ENCODE measurements around the gene CBFA2T3. TPM values are rescaled to one million over a fixed set of nuclear protein-coding genes. Genes with fewer than 3 reads are reported as not detected.

Gene CBFA2T3
- total and polyA plus RNA-seq, 2 of the 13 experiments (the other 11 are each of a cell fraction or from before 2014, with no cell fraction given) = 0.05 TPM; not detected in 1

DNA sequence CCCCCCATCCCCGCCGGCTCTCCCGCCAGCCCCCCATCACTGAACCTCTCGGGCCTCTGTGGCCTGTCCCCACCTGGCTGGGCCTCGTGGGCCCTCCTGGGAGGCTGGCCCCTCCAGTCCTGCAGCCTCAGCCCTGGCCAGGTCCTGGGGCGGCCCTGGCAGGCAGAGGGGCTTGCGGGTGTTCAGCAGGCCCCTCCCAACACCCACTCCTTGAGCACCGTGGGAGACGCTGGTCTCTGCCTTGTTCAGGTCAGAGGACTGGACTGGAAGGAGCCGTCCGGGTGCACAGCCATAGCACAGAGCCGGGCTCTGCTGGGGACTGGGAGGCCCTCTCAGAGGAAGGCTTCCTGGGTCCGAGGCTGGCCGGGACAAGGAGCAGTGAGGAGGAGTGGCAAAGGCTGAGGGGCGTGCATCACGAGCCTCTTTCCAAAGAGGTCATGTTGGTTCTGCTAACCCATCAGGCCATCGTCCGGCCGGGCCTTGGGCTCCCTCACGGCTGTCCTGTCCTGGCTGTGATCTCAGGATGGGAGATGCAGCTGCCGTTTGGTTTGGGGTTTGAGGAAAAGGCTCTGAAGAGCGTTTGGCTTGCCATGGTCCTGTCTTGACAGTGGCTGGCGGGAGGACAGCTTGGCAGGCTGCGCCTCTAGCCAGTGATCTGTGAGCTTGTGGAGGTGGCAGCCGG is 104.2 kb downstream of the CBFA2T3 start:
- Histone ChIP-seq H3K4me3 (replicated peaks in 1 of 3; ENCODE audit: insufficient read depth in 1 of 3, low read depth in 2 of 3, low read length in 3 of 3) (no peak overlapping the region), H3K9ac (ENCODE audit: insufficient read depth, low read depth, low read length) (no peak overlapping the region), H3K27ac (ENCODE audit: extremely low read length, insufficient read depth, low read length) (no peak overlapping the region), H2AFZ (ENCODE audit: low read length) (no peak overlapping the region), H3K4me1 (ENCODE audit: insufficient read depth, low read length) (no peaks in the 10 kb centered on the region), H3K79me2 (ENCODE audit: insufficient read depth, low read length) (no peaks in the 10 kb centered on the region), H3K9me3 (ENCODE audit: low read length) (no peaks in the 10 kb centered on the region), H3K27me3 (ENCODE audit: control insufficient read depth in 1 of 2, insufficient read depth in 2 of 2, low read length in 2 of 2) (peaks cover 56 to 94% of the 10 kb centered on the region in 2 experiments), H4K20me1 (ENCODE audit: insufficient read depth, low read length) (peaks cover 8% of the 10 kb centered on the region; the same call in 1 of the 2 replicates), H3K4me2 (ENCODE audit: low read depth, low read length) (no peak overlapping the region), H3K36me3 (replicated peaks in 1 of 2; ENCODE audit: control insufficient read depth in 1 of 2, insufficient read depth in 2 of 2, low read length in 2 of 2) (no peaks in the 10 kb centered on the region)
- 3% methylated on average over 7 of the region's 25 CpGs for WGBS (ENCODE audit: low lambda C conversion rate)
- CTCF ChIA-PET (ENCODE audit: low intra/inter-chr PET ratio, low total read pairs) = no interaction called here
- in situ Hi-C loops (cut with HindIII; ENCODE audit: extremely low pct_ligation_motif_present, low pct_unique_long_range_greater_than_20kb) (no loop called here), intact Hi-C loops (cut with micrococcal nuclease; ENCODE audit: unreplicated experiment) (no loop called here)
- FAIRE-seq (no peak), ATAC-seq (no peak), DNase-seq (ENCODE audit: low spot score) (no peak)
- no TSS peak for BruUV-seq (replicated peaks)
- POLR2A ChIA-PET = no interaction called here
- TF ChIP-seq GTF3A (CRISPR knock-in tag; conservative IDR thresholded peaks at IDR 0.05) (no peak), EZH2 (conservative IDR thresholded peaks at IDR 0.05; ENCODE audit: low read depth, low read length) (peak; percentile 33; the same call in 1 of the 2 replicates)

DNA sequence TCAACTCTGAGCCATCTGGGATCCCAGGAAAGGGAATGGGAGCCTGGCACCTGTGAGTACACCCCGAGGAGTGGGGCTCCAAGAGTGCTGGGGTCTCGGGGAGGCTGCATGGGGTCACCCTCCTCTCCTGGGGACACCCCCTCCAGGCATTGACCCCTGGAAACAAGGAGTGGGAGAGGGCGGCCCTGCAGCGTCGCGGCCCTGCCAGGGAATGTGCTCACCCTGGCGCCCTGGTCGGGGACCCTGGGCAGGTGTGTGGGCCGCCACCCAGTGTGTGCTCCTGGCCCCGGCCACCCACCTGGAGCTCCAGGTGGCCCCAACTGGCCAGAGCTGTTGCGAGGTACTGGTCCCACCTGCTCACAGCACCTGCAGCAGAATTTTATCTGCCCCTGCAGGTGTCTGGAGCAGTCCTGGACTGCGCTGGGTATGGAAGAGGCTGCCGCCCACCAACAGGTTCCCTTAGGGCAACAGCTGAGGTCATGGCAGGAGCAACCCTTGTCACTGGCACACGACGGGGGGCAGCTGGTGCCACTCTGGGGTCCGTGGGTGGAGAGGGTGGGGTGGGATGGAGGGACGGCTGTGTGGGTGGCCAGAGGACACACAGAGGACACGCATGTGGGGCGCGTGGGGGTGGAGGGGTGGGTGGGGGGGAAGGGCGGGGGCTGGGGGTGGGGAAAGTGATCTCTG is 105.1 kb downstream of the CBFA2T3 start:
- no peak overlapping the region for H3K27ac ChIP-seq (ENCODE audit: extremely low read length, insufficient read depth, low read length)
- peaks cover 57 to 95% of the 10 kb centered on the region in 2 experiments for H3K27me3 ChIP-seq (ENCODE audit: control insufficient read depth in 1 of 2, insufficient read depth in 2 of 2, low read length in 2 of 2)
- no peak overlapping the region for H3K9ac ChIP-seq (ENCODE audit: insufficient read depth, low read depth, low read length)
- in situ Hi-C loops (cut with HindIII; ENCODE audit: extremely low pct_ligation_motif_present, low pct_unique_long_range_greater_than_20kb) (no loop called here), intact Hi-C loops (cut with micrococcal nuclease; ENCODE audit: unreplicated experiment) (no loop called here)
- peaks cover 8% of the 10 kb centered on the region; the same call in 1 of the 2 replicates for H4K20me1 ChIP-seq (ENCODE audit: insufficient read depth, low read length)
- H3K79me2 ChIP-seq (ENCODE audit: insufficient read depth, low read length) = no peaks in the 10 kb centered on the region
- no peaks in the 10 kb centered on the region for H3K9me3 ChIP-seq (ENCODE audit: low read length)
- TF ChIP-seq ZBTB42 (CRISPR knock-in tag; IDR thresholded peaks at IDR 0.05) (no peak), REXO4 (CRISPR knock-in tag; IDR thresholded peaks at IDR 0.05; ENCODE audit: borderline replicate concordance) (no peak), SMYD3 (CRISPR knock-in tag; IDR thresholded peaks at IDR 0.05) (no peak), ZNF30 (CRISPR knock-in tag; IDR thresholded peaks at IDR 0.05) (no peak), ZNF33A (CRISPR knock-in tag; IDR thresholded peaks at IDR 0.05; ENCODE audit: borderline replicate concordance) (no peak), EZH2 (conservative IDR thresholded peaks at IDR 0.05; ENCODE audit: low read depth, low read length) (peak; percentile 83; the same call in 1 of the 2 replicates)
- WGBS (ENCODE audit: low lambda C conversion rate) = 42% methylated on average over 10 of the region's 21 CpGs
- POLR2A ChIA-PET = no interaction called here
- no peak overlapping the region for H3K4me3 ChIP-seq (replicated peaks in 1 of 3; ENCODE audit: insufficient read depth in 1 of 3, low read depth in 2 of 3, low read length in 3 of 3)
- H3K4me2 ChIP-seq (ENCODE audit: low read depth, low read length) = no peak overlapping the region
- no peaks in the 10 kb centered on the region for H3K36me3 ChIP-seq (replicated peaks in 1 of 2; ENCODE audit: control insufficient read depth in 1 of 2, insufficient read depth in 2 of 2, low read length in 2 of 2)
- no peak for FAIRE-seq
- DNase-seq (ENCODE audit: low spot score) = no peak
- H2AFZ ChIP-seq (ENCODE audit: low read length) = no peak overlapping the region
- H3K4me1 ChIP-seq (ENCODE audit: insufficient read depth, low read length) = no peaks in the 10 kb centered on the region
- CTCF ChIA-PET (ENCODE audit: low intra/inter-chr PET ratio, low total read pairs) = no interaction called here
- BruUV-seq (replicated peaks) = no TSS peak
- peak; percentile 12 for ATAC-seq

All from HepG2 (cell line).